PC-9 (cell line): ENCODE measurements around the gene MRPS14. TPM values are rescaled to one million over a fixed set of nuclear protein-coding genes. Genes with fewer than 3 reads are reported as not detected.

Source experiments
- BruUV-seq: library from RNA; stranded (reverse); fragments of 400-500 nt; replicated peaks from 2 replicates; lab custom pipeline; 2021; lab: Mats Ljungman, UMichigan
- CTCF ChIA-PET: fragments of 300-600 bp; sonication (Branson Sonifier 250); formaldehyde crosslinking; loops from one replicate; lab custom pipeline; 2022; ENCODE audit warnings: antibody characterized with exemption; lab: Charles Lee
- POLR2A ChIA-PET: fragments of 300-600 bp; sonication (Branson Sonifier 250); formaldehyde crosslinking; loops from one replicate; lab custom pipeline; 2022; ENCODE audit warnings: antibody characterized with exemption; ENCODE audit not compliant: unreplicated experiment; lab: Charles Lee
- DNase-seq, 2 experiments: peaks; one replicate each; pipeline versions ENCODE4 v3.0.0 to v3.0.0-alpha.2; 2015 to 2022; ENCODE audit warnings: mixed read lengths in 1 of 2
- H2AFZ ChIP-seq: fragments of 200-600 bp; sonication (generic); 2 replicates; pipeline ENCODE4 v1.8.1; 2017; ENCODE audit warnings: antibody characterized with exemption
- H3F3A ChIP-seq: fragments of 200-600 bp; sonication (generic); 2 replicates; pipeline ENCODE4 v1.8.1; 2017; ENCODE audit warnings: antibody characterized with exemption, mild to moderate bottlenecking, low read depth; ENCODE audit not compliant: insufficient read depth
- H3K27ac ChIP-seq: fragments of 200-600 bp; sonication (generic); 2 replicates; pipeline ENCODE4 v1.6.1; 2016; ENCODE audit warnings: mixed run types
- H3K27me3 ChIP-seq: fragments of 200-600 bp; sonication (generic); 2 replicates; pipeline ENCODE4 v1.6.1; 2016; ENCODE audit warnings: low read depth, mixed run types; ENCODE audit not compliant: insufficient read depth
- H3K36me3 ChIP-seq: fragments of 200-600 bp; sonication (generic); 2 replicates; pipeline ENCODE4 v1.6.1; 2016; ENCODE audit warnings: low read depth, mixed run types
- H3K4me1 ChIP-seq: fragments of 200-600 bp; sonication (generic); replicated peaks from 2 replicates; pipeline ENCODE4 v1.6.1; 2016; ENCODE audit warnings: mixed run types; ENCODE audit not compliant: insufficient read depth
- H3K4me2 ChIP-seq: fragments of 200-600 bp; sonication (generic); 2 replicates; pipeline ENCODE4 v1.6.1; 2017; ENCODE audit warnings: mixed run types
- H3K4me3 ChIP-seq: fragments of 200-600 bp; sonication (generic); 2 replicates; pipeline ENCODE4 v1.6.1; 2016; ENCODE audit warnings: mixed run types
- H3K79me2 ChIP-seq: fragments of 200-600 bp; sonication (generic); 2 replicates; pipeline ENCODE4 v1.6.1; 2017; ENCODE audit warnings: low read depth, mixed run types
- H3K9me2 ChIP-seq: fragments of 200-600 bp; sonication (generic); 2 replicates; pipeline ENCODE4 v1.8.1; 2017; ENCODE audit warnings: mild to moderate bottlenecking; ENCODE audit not compliant: insufficient read depth
- H3K9me3 ChIP-seq: fragments of 200-600 bp; sonication (generic); 2 replicates; pipeline ENCODE4 v1.8.1; 2016; ENCODE audit warnings: low read depth; ENCODE audit not compliant: insufficient read depth
- H4K20me1 ChIP-seq: fragments of 200-600 bp; sonication (generic); 2 replicates; pipeline ENCODE4 v1.8.1; 2017; ENCODE audit not compliant: insufficient read depth
- EZH2 ChIP-seq: fragments of 200-600 bp; sonication (generic); IDR thresholded peaks from 2 replicates; pipeline ENCODE4 v1.8.0; 2017; ENCODE audit warnings: antibody characterized with exemption, low read depth
- intact Hi-C: fragments of 100-400 bp; cut with micrococcal nuclease; formaldehyde crosslinking; loops from one replicate; pipeline ENCODE4 v1.10.0; 2022; ENCODE audit not compliant: unreplicated experiment
- total RNA-seq: library from RNA; stranded (reverse); gene quantifications from 2 replicates; pipeline ENCODE4 v1.2.3, GENCODE V29; 2021
- TF ChIP-seq, protein P1 (sequence below): fragments of 200-600 bp; sonication (generic); conservative IDR thresholded peaks from 2 replicates; pipeline ENCODE4 v1.6.1; 2017; ENCODE audit warnings: mixed run types, antibody characterized with exemption, mild to moderate bottlenecking, moderate library complexity

MRPS14 gene
- total RNA-seq, 1 experiment from 2014 or later, result 28.8 TPM

- no peaks in the 10 kb centered on the region for H3K36me3 ChIP-seq
- DNase-seq, result no peak
- no peaks in the 10 kb centered on the region for H4K20me1 ChIP-seq
- CTCF ChIA-PET, result no interaction called here
- TF ChIP-seq EZH2, result no peak
- TF ChIP-seq, protein P1, sequence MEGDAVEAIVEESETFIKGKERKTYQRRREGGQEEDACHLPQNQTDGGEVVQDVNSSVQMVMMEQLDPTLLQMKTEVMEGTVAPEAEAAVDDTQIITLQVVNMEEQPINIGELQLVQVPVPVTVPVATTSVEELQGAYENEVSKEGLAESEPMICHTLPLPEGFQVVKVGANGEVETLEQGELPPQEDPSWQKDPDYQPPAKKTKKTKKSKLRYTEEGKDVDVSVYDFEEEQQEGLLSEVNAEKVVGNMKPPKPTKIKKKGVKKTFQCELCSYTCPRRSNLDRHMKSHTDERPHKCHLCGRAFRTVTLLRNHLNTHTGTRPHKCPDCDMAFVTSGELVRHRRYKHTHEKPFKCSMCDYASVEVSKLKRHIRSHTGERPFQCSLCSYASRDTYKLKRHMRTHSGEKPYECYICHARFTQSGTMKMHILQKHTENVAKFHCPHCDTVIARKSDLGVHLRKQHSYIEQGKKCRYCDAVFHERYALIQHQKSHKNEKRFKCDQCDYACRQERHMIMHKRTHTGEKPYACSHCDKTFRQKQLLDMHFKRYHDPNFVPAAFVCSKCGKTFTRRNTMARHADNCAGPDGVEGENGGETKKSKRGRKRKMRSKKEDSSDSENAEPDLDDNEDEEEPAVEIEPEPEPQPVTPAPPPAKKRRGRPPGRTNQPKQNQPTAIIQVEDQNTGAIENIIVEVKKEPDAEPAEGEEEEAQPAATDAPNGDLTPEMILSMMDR, result no peak
- no peak overlapping the region for H3K4me2 ChIP-seq
- no peaks in the 10 kb centered on the region for H3K27me3 ChIP-seq
- H3K9me3 ChIP-seq, result no peaks in the 10 kb centered on the region
- H3K79me2 ChIP-seq, result peaks cover 28% of the 10 kb centered on the region
- H3K27ac ChIP-seq, result 0 out of 2 replicates have a peak overlapping the region, but pooled peaks have one; percentile 10
- H3K9me2 ChIP-seq, result no peaks in the 10 kb centered on the region
- intact Hi-C loops, result loop anchor here (5.0 kb wide), 1 partner anchor 735 kb away; no protein-coding TSS in a partner anchor
- H3K4me3 ChIP-seq, result no peak overlapping the region
- peaks cover 33% of the 10 kb centered on the region for H3K4me1 ChIP-seq
- no TSS peak for BruUV-seq
- POLR2A ChIA-PET, result interaction anchor here (0.5 kb wide), 1 partner anchor 45 kb away, joined by 15 read pairs; no protein-coding TSS in a partner anchor
- peaks cover 5% of the 10 kb centered on the region; the same call in 1 of the 2 replicates for H3F3A ChIP-seq
- H2AFZ ChIP-seq, result no peak overlapping the region
These were observed 26.2 kb downstream of the MRPS14 start for GRCh38 chr1:174997041-174997440.

GRCh38 chr1:174996476-174996875 lies 26.7 kb downstream of the MRPS14 start:
- DNase-seq, result peak in 1 of 2 experiments; percentile 78
- ChIA-PET CTCF (no interaction called here), POLR2A (no interaction called here)
- intact Hi-C loops, result loop anchor here (5.0 kb wide), 1 partner anchor 734 kb away; no protein-coding TSS in a partner anchor
- no TSS peak for BruUV-seq
- Histone ChIP-seq H3K9me3 (no peaks in the 10 kb centered on the region), H3K4me3 (no peak overlapping the region), H3K27me3 (no peaks in the 10 kb centered on the region), H3F3A (peaks cover 5% of the 10 kb centered on the region; the same call in 1 of the 2 replicates), H3K9me2 (no peaks in the 10 kb centered on the region), H2AFZ (no peak overlapping the region), H4K20me1 (no peaks in the 10 kb centered on the region), H3K79me2 (peaks cover 23% of the 10 kb centered on the region), H3K4me2 (0 out of 2 replicates have a peak overlapping the region, but pooled peaks have one; percentile 3), H3K27ac (0 out of 2 replicates have a peak overlapping the region, but pooled peaks have one; percentile 10), H3K36me3 (no peaks in the 10 kb centered on the region), H3K4me1 (peaks cover 27% of the 10 kb centered on the region)
- no peak for TF ChIP-seq EZH2
- TF ChIP-seq, protein P1, result no peak

DNA sequence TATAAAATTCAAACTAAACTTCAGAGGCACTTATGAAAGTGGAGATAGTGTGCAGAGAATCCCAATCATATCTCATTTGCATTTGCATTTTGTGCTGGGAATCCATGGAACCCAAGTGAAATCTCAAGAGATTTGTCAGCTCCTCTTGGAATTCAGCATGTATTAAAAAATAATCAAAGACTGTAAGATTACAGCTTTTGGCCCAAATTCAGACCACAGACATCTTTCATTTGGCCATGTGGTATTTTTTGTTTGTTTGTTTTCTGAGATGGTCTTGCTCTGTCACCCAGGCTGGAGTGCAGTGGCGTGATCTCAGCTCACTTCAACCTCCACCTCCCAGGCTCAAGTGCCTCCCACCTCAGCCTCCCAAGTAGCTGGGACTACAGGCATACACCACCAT lies 27.3 kb downstream of the MRPS14 start:
- no peak overlapping the region for H3K4me3 ChIP-seq
- H3K36me3 ChIP-seq, result no peaks in the 10 kb centered on the region
- 0 out of 2 replicates have a peak overlapping the region, but pooled peaks have one; percentile 3 for H3K4me2 ChIP-seq
- CTCF ChIA-PET, result no interaction called here
- peaks cover 5% of the 10 kb centered on the region; the same call in 1 of the 2 replicates for H3F3A ChIP-seq
- intact Hi-C loops, result loop anchor here (5.0 kb wide), 1 partner anchor 734 kb away; no protein-coding TSS in a partner anchor
- no peak for TF ChIP-seq EZH2
- TF ChIP-seq, protein P1, result no peak
- no peaks in the 10 kb centered on the region for H3K27me3 ChIP-seq
- no TSS peak for BruUV-seq
- no peaks in the 10 kb centered on the region for H3K9me3 ChIP-seq
- no peak overlapping the region for H2AFZ ChIP-seq
- H4K20me1 ChIP-seq, result no peaks in the 10 kb centered on the region
- POLR2A ChIA-PET, result no interaction called here
- H3K27ac ChIP-seq, result no peak overlapping the region
- H3K9me2 ChIP-seq, result no peaks in the 10 kb centered on the region
- peaks cover 17% of the 10 kb centered on the region for H3K79me2 ChIP-seq
- H3K4me1 ChIP-seq, result peaks cover 22% of the 10 kb centered on the region
- no peak for DNase-seq
